ENCODE results near the gene ROGDI. TPM values are rescaled to one million over a fixed set of nuclear protein-coding genes. Genes with fewer than 3 reads are reported as not detected.

The ROGDI gene
- total RNA-seq, 1 donor from 2014 or later, result 22.2 TPM

- Mint-ChIP-seq H3K27ac (no peak overlapping the region), H3K27me3 (ENCODE audit: insufficient read depth, low read depth) (peaks cover 12% of the 10 kb centered on the region), H3K9me3 (peaks cover 6% of the 10 kb centered on the region), H3K4me1 (no peaks in the 10 kb centered on the region), H3K4me3 (no peak overlapping the region), H3K36me3 (peaks cover 22% of the 10 kb centered on the region)
- Histone ChIP-seq H3K4me1 (no peaks in the 10 kb centered on the region), H2AFZ (replicated peaks) (no peak overlapping the region), H3K79me2 (ENCODE audit: low read depth) (peaks cover 7% of the 10 kb centered on the region), H3K9me3 (ENCODE audit: low read depth) (no peaks in the 10 kb centered on the region), H3K27me3 (no peaks in the 10 kb centered on the region), H3K9ac (no peak overlapping the region), H3K36me3 (peaks cover 7% of the 10 kb centered on the region), H3K4me2 (no peak overlapping the region), H4K20me1 (ENCODE audit: low read depth) (no peaks in the 10 kb centered on the region), H3F3A (ENCODE audit: low read depth) (no peaks in the 10 kb centered on the region), H3K27ac (no peak overlapping the region), H3K4me3 (no peak overlapping the region)
- no peak for DNase-seq (ENCODE audit: low spot score)
- no peak for TF ChIP-seq EZH2phosphoT487 (IDR thresholded peaks at IDR 0.05)
- no peak for TF ChIP-seq CTCF (IDR thresholded peaks at IDR 0.05)
- TF ChIP-seq EZH2 (IDR thresholded peaks at IDR 0.05), result no peak
These were observed 47.6 kb downstream of the ROGDI start for GRCh38 chr16:4754865-4755264.

- H3F3A ChIP-seq (ENCODE audit: low read depth), result peaks cover 3% of the 10 kb centered on the region
- H3K27ac ChIP-seq, result no peak overlapping the region
- peaks cover 4% of the 10 kb centered on the region for H3K4me1 ChIP-seq
- no peak overlapping the region for H3K4me3 Mint-ChIP-seq
- no peak overlapping the region for H3K9ac ChIP-seq
- H3K27me3 ChIP-seq, result no peaks in the 10 kb centered on the region
- no peaks in the 10 kb centered on the region for H4K20me1 ChIP-seq (ENCODE audit: low read depth)
- DNase-seq (ENCODE audit: low spot score), result no peak
- no peak overlapping the region for H2AFZ ChIP-seq (replicated peaks)
- peaks cover 8% of the 10 kb centered on the region for H3K27me3 Mint-ChIP-seq (ENCODE audit: insufficient read depth, low read depth)
- peaks cover 7% of the 10 kb centered on the region for H3K36me3 ChIP-seq
- no peak overlapping the region for H3K27ac Mint-ChIP-seq
- H3K79me2 ChIP-seq (ENCODE audit: low read depth), result peaks cover 7% of the 10 kb centered on the region
- no peaks in the 10 kb centered on the region for H3K9me3 ChIP-seq (ENCODE audit: low read depth)
- no peak for TF ChIP-seq CTCF (IDR thresholded peaks at IDR 0.05)
- no peak for TF ChIP-seq EZH2 (IDR thresholded peaks at IDR 0.05)
- TF ChIP-seq EZH2phosphoT487 (IDR thresholded peaks at IDR 0.05), result no peak
- H3K4me1 Mint-ChIP-seq, result no peaks in the 10 kb centered on the region
- H3K9me3 Mint-ChIP-seq, result peaks cover 6% of the 10 kb centered on the region
- H3K4me2 ChIP-seq, result no peak overlapping the region
- peaks cover 19% of the 10 kb centered on the region for H3K36me3 Mint-ChIP-seq
- H3K4me3 ChIP-seq, result no peak overlapping the region
These were observed 49.2 kb downstream of the ROGDI start for GRCh38 chr16:4753227-4753626.

- Histone ChIP-seq H3K79me2 (ENCODE audit: low read depth) (peaks cover 7% of the 10 kb centered on the region), H3F3A (ENCODE audit: low read depth) (peaks cover 10% of the 10 kb centered on the region), H3K4me1 (peaks cover 8% of the 10 kb centered on the region), H3K36me3 (peaks cover 7% of the 10 kb centered on the region), H4K20me1 (ENCODE audit: low read depth) (no peaks in the 10 kb centered on the region), H3K27ac (no peak overlapping the region), H3K27me3 (no peaks in the 10 kb centered on the region), H3K4me3 (no peak overlapping the region), H2AFZ (replicated peaks) (no peak overlapping the region), H3K4me2 (no peak overlapping the region), H3K9ac (no peak overlapping the region), H3K9me3 (ENCODE audit: low read depth) (no peaks in the 10 kb centered on the region)
- Mint-ChIP-seq H3K4me1 (no peaks in the 10 kb centered on the region), H3K27ac (no peak overlapping the region), H3K9me3 (peaks cover 6% of the 10 kb centered on the region), H3K4me3 (no peak overlapping the region), H3K36me3 (peaks cover 19% of the 10 kb centered on the region), H3K27me3 (ENCODE audit: insufficient read depth, low read depth) (peaks cover 10% of the 10 kb centered on the region)
- TF ChIP-seq EZH2phosphoT487 (IDR thresholded peaks at IDR 0.05) (no peak), EZH2 (IDR thresholded peaks at IDR 0.05) (no peak), CTCF (IDR thresholded peaks at IDR 0.05) (no peak)
- no peak for DNase-seq (ENCODE audit: low spot score)
These were observed 49.9 kb downstream of the ROGDI start for GRCh38 chr16:4752351-4753100.
